Ectodermal cell (in vitro differentiated cells): Measurements from ENCODE around the gene C19orf85.

Source experiments
- H3K27ac ChIP-seq: 2 replicates; pipeline ENCODE4 v1.7.0; 2013; ENCODE audit warnings: mild to moderate bottlenecking, low read depth, low read length; ENCODE audit not compliant: insufficient read depth, poor library complexity, severe bottlenecking
- H3K27me3 ChIP-seq: 2 replicates; pipeline ENCODE4 v1.7.0; 2013; ENCODE audit warnings: mild to moderate bottlenecking, low read length; ENCODE audit not compliant: insufficient read depth, control insufficient read depth, poor library complexity, severe bottlenecking
- H3K36me3 ChIP-seq: one replicate; pipeline ENCODE4 v1.7.0; 2013; ENCODE audit warnings: low read length; ENCODE audit not compliant: control insufficient read depth, insufficient read depth
- H3K4me1 ChIP-seq: one replicate; pipeline ENCODE4 v1.7.0; 2013; ENCODE audit warnings: low read length; ENCODE audit not compliant: control insufficient read depth, insufficient read depth
- H3K4me3 ChIP-seq: 2 replicates; pipeline ENCODE4 v1.7.0; 2013; ENCODE audit warnings: low read depth, low read length, control low read depth; ENCODE audit not compliant: insufficient read depth
- H3K9me3 ChIP-seq: 2 replicates; pipeline ENCODE4 v1.7.0; 2013; ENCODE audit warnings: mild to moderate bottlenecking, low read length, moderate library complexity; ENCODE audit not compliant: control insufficient read depth
- WGBS, 2 experiments: methylation state at CpG; one replicate each; pipeline ENCODE4 v1.1.7; 2013; ENCODE audit warnings: missing lambda C conversion rate in 2 of 2; 5-methylcytosine and 5-hydroxymethylcytosine counted together

Gene C19orf85

GRCh38 chr19:55447421-55448174 lies 17.0 kb downstream of the C19orf85 start:
- Histone ChIP-seq H3K27ac (no peak overlapping the region), H3K27me3 (peaks cover 100% of the 10 kb centered on the region), H3K4me1 (peaks cover 7% of the 10 kb centered on the region), H3K9me3 (no peaks in the 10 kb centered on the region), H3K36me3 (no peaks in the 10 kb centered on the region), H3K4me3 (no peak overlapping the region)
- 39 to 43% methylated on average over 16 of the region's 16 CpGs for WGBS, 2 experiments

GRCh38 chr19:55446060-55446459 lies 18.5 kb downstream of the C19orf85 start:
- 83 to 88% methylated on average over 8 of the region's 8 CpGs for WGBS, 2 experiments
- Histone ChIP-seq H3K36me3 (no peaks in the 10 kb centered on the region), H3K9me3 (no peaks in the 10 kb centered on the region), H3K4me1 (peaks cover 8% of the 10 kb centered on the region), H3K27ac (no peak overlapping the region), H3K27me3 (peaks cover 100% of the 10 kb centered on the region), H3K4me3 (no peak overlapping the region)

- no peaks in the 10 kb centered on the region for H3K36me3 ChIP-seq
- H3K4me1 ChIP-seq: peaks cover 19% of the 10 kb centered on the region
- H3K27ac ChIP-seq: no peak overlapping the region
- WGBS, 2 experiments: 48 to 51% methylated on average over 11 of the region's 11 CpGs
- no peaks in the 10 kb centered on the region for H3K9me3 ChIP-seq
- no peak overlapping the region for H3K4me3 ChIP-seq
- peaks cover 100% of the 10 kb centered on the region for H3K27me3 ChIP-seq
Measured at GRCh38 chr19:55444646-55445045, 19.9 kb downstream of the C19orf85 start.

- WGBS, 2 experiments: 32 to 37% methylated on average over 18 of the region's 18 CpGs
- peaks cover 19% of the 10 kb centered on the region for H3K4me1 ChIP-seq
- H3K4me3 ChIP-seq: no peak overlapping the region
- H3K36me3 ChIP-seq: no peaks in the 10 kb centered on the region
- no peak overlapping the region for H3K27ac ChIP-seq
- H3K9me3 ChIP-seq: no peaks in the 10 kb centered on the region
- H3K27me3 ChIP-seq: peaks cover 100% of the 10 kb centered on the region
Measured at GRCh38 chr19:55443824-55444480, 20.6 kb downstream of the C19orf85 start.

GRCh38 chr19:55443045-55443823 lies 21.3 kb downstream of the C19orf85 start, which contains the start of gene SHISA7:
TSS of gene SHISA7 (minus strand) at chr19:55443300. CDS start at chr19:55442863, 437 bp downstream.
- Histone ChIP-seq H3K27me3 (peaks cover 100% of the 10 kb centered on the region), H3K27ac (no peak within 1 kb of the TSS), H3K36me3 (no peaks in the 10 kb centered on the region), H3K9me3 (no peaks in the 10 kb centered on the region), H3K4me3 (no peak within 1 kb of the TSS), H3K4me1 (peaks cover 19% of the 10 kb centered on the region)
- 3% methylated on average over 43 of the region's 43 CpGs for WGBS, 2 experiments

GRCh38 chr19:55442372-55442961 lies 22.1 kb downstream of the C19orf85 start:
- no peak overlapping the region for H3K4me3 ChIP-seq
- WGBS, 2 experiments: 1 to 2% methylated on average over 72 of the region's 72 CpGs
- H3K27me3 ChIP-seq: peaks cover 99% of the 10 kb centered on the region

GRCh38 chr19:55441692-55442321 lies 22.7 kb downstream of the C19orf85 start:
- Histone ChIP-seq H3K9me3 (no peaks in the 10 kb centered on the region), H3K4me1 (peaks cover 19% of the 10 kb centered on the region), H3K36me3 (no peaks in the 10 kb centered on the region), H3K27ac (no peak overlapping the region), H3K4me3 (no peak overlapping the region), H3K27me3 (peaks cover 93% of the 10 kb centered on the region)
- WGBS, 2 experiments: 3 to 4% methylated on average over 39 of the region's 39 CpGs

More at GRCh38 chr19:55442372-55442961, 22.1 kb downstream of the C19orf85 start:
- Histone ChIP-seq H3K4me1 (peaks cover 19% of the 10 kb centered on the region), H3K9me3 (no peaks in the 10 kb centered on the region), H3K27ac (no peak overlapping the region), H3K36me3 (no peaks in the 10 kb centered on the region)

GRCh38 chr19:55441319-55441691 lies 23.2 kb downstream of the C19orf85 start:
- 9 to 10% methylated on average over 21 of the region's 21 CpGs for WGBS, 2 experiments
- no peak overlapping the region for H3K27ac ChIP-seq
- no peaks in the 10 kb centered on the region for H3K9me3 ChIP-seq
- H3K4me3 ChIP-seq: no peak overlapping the region
- H3K4me1 ChIP-seq: peaks cover 19% of the 10 kb centered on the region
- no peaks in the 10 kb centered on the region for H3K36me3 ChIP-seq
- H3K27me3 ChIP-seq: peaks cover 87% of the 10 kb centered on the region

- H3K27ac ChIP-seq: no peak overlapping the region
- peaks cover 19% of the 10 kb centered on the region for H3K4me1 ChIP-seq
- H3K4me3 ChIP-seq: no peak overlapping the region
- WGBS, 2 experiments: 14 to 16% methylated on average over 39 of the region's 39 CpGs
- peaks cover 80% of the 10 kb centered on the region for H3K27me3 ChIP-seq
- H3K9me3 ChIP-seq: no peaks in the 10 kb centered on the region
- H3K36me3 ChIP-seq: no peaks in the 10 kb centered on the region
Measured at GRCh38 chr19:55440411-55441105, 24.0 kb downstream of the C19orf85 start.
